Urinary bladder (tissue), 4 donors: Measurements from ENCODE around the gene GPR87. TPM values are rescaled to one million over a fixed set of nuclear protein-coding genes. Genes with fewer than 3 reads are reported as not detected.

ENCODE experiments used
- DNase-seq: peaks from one replicate; pipeline ENCODE4 v3.0.0-alpha.2; 2015; ENCODE audit errors: extremely low spot score
- H3K27ac ChIP-seq: one replicate; pipeline ENCODE4 v1.5.1; 2013; ENCODE audit warnings: low read depth, mild to moderate bottlenecking, moderate library complexity
- H3K36me3 ChIP-seq: one replicate; pipeline ENCODE4 v1.6.1; 2013; ENCODE audit warnings: mild to moderate bottlenecking, moderate library complexity; ENCODE audit not compliant: insufficient read depth
- H3K4me1 ChIP-seq: one replicate; pipeline ENCODE4 v1.6.1; 2013; ENCODE audit warnings: mild to moderate bottlenecking, moderate library complexity; ENCODE audit not compliant: insufficient read depth
- H3K4me3 ChIP-seq: one replicate; pipeline ENCODE4 v1.5.1; 2013; ENCODE audit warnings: low read depth, low read length
- whole genome bisulfite sequencing: extraction: QIAGEN DNeasy Blood & Tissue Kit; methylation state at CpG from one replicate; pipeline ENCODE4 v1.1.7; 2013; 5-methylcytosine and 5-hydroxymethylcytosine counted together
- polyA plus RNA-seq: library from polyadenylated mRNA; stranded (reverse); fragments of 200-250 nt; gene quantifications from one replicate; pipeline ENCODE4 v1.2.3, GENCODE V29; 2013
- total RNA-seq: library from RNA; depleted of rRNA; stranded (reverse); fragments of >200 nt; gene quantifications from one replicate; pipeline ENCODE4 v1.2.3, GENCODE V29; 2014
- donor health status: healthy with polysubstance abuse.
- donor health status: healthy.

GPR87 gene
- total and polyA plus RNA-seq, 2 donors, result 4.2 to 5.0 TPM

DNA sequence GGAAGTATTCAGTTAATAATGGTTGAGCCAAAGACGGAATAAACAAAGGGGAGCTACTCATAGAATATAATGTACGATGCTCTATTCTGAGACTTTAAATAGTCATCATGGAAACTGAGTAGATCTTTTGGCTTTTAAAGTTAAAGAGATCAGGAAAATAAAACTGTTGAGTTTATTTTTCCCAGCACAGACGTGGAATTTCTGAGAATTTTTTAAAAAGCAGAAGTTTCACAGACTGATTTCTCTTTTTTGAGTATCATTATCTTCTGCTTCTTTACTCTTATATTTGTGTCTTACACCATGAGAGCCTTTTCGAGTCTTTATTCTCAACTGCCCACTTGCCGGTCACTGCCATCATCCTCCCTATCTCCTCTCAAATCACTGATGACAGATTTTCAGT, 51.5 kb downstream of the GPR87 start:
- 69% methylated on average over 5 of the region's 5 CpGs for WGBS
- H3K4me3 ChIP-seq, result no peak overlapping the region
- no peak for DNase-seq
- no peak overlapping the region for H3K27ac ChIP-seq
- H3K4me1 ChIP-seq, result no peaks in the 10 kb centered on the region
- H3K36me3 ChIP-seq, result no peaks in the 10 kb centered on the region

DNA sequence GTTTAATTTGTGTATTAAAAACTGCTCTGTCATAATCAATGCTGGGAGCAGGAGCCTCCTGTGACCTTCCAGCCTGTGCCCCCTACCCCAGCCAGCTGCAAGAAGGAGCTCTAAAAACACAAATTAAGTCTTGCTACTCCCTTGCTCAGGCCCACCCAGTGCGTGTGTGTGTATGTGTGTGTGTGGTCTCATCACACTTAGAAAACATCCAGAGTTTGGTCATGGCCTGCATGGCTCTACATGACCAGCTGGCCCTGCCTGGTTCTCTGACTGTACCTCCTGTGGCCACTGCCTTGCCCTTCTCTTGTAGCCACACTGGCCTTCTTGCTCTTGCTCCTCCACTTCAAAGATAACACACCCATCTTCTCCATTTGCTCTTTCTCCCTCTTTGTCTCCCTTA, 52.0 kb downstream of the GPR87 start:
- Histone ChIP-seq H3K36me3 (no peaks in the 10 kb centered on the region), H3K4me1 (no peaks in the 10 kb centered on the region), H3K4me3 (no peak overlapping the region), H3K27ac (peak overlapping the region; percentile 0)
- 93% methylated on average over 1 of the region's 1 CpG for WGBS
- no peak for DNase-seq

DNA sequence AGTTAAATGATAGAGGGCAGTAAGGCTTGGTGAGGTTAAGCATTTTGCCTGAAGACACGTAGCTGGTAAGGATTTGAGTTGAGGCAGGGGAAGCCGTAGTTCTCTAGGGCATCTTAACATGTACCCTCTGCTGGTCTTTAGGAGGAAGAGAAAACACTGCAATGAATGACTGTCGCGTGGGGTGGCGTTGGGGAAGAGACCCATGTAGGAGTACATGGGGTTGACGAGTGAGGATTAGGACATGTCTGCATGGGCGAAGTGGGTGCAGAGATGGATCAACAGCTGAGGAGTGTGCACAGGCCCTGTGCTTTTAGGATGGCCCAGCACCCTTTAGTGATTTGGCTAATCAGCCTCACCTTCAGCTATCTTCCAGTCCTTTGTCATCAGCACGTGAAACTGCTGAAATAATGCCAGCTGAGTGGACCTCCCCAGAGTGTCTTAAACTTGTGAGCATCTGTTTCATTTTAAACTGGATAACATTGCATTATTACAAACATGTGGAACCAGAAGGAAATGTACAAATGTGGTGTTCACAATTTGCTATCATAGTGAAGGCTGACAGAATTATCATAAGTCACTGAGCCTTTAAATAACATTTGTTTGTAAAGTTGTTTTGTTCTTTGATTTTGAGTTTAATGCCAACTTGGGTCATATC, 53.6 kb downstream of the GPR87 start:
- Histone ChIP-seq H3K4me1 (no peaks in the 10 kb centered on the region), H3K27ac (no peak overlapping the region), H3K36me3 (no peaks in the 10 kb centered on the region), H3K4me3 (no peak overlapping the region)
- WGBS, result 76% methylated on average over 8 of the region's 8 CpGs
- DNase-seq, result no peak

DNA sequence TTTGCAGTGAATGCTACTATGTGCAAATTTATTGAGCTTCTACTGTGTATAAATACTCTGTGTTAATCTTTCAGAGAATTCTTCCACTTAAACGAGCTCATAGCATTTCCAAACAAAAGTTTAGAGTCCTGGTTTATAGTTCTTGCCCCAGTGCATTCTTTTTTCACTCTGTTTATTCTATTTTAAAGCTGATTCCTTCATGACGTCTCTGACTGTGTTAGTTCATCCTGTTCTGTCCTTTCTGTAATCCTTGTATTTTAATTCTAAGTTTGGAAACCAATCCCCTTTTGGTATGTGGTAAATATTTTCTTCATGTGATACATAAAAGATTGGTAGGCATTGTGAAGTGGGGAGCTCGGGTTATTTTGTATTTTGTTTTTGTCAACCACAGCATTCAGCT, 57.0 kb downstream of the GPR87 start:
- Histone ChIP-seq H3K4me1 (no peaks in the 10 kb centered on the region), H3K4me3 (no peak overlapping the region), H3K27ac (peak overlapping the region; percentile 83), H3K36me3 (no peaks in the 10 kb centered on the region)
- no peak for DNase-seq
- 28% methylated on average over 3 of the region's 3 CpGs for WGBS

DNA sequence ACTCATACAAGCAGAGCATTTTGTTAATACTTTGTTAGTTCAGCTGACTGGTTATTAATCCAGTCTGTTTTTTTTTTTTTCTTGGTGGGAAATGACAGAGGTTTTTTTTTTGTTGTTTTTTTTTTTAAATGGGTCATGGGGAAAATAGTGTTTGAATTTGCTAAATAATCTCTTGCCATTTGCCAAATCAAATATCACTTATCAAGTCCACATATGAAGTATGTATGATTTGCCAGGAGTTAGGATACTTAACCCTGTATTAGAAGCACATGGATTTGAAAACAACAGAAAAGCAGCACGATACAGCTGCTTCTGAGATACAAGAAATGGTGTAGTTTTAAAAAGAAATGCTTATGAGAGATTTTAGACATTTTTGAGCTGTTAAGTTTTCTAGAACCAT, 59.9 kb downstream of the GPR87 start:
- no peak for DNase-seq
- Histone ChIP-seq H3K27ac (no peak overlapping the region), H3K4me3 (no peak overlapping the region), H3K4me1 (no peaks in the 10 kb centered on the region), H3K36me3 (no peaks in the 10 kb centered on the region)
- WGBS, result 70% methylated on average over 1 of the region's 1 CpG

DNA sequence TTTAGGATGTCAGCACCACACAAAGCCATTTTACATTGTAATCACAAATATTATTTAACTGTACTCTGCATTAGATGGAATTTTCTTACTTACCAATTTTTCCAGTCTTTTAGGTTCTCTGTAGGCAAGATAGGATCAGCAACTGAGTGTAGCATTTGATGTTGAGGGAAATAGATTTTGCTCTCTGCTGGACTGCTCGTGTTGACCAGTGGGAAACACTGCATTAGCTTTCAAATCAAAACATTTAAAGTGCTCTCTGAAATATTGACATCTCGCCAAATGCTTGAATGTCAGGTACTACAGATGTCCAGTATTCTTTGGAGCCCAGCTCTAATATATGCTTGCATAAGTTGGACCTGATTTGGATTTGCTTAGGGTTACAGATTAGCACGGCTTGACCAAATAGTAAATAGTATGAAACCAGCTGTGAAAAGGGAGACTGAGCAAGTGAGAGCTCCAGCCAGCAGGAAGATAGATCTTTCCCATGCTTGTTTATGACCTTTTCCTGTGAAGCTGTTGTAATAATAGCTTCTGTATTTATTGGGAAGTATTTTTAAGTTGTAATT, 67.8 kb downstream of the GPR87 start:
- H3K27ac ChIP-seq, result no peak overlapping the region
- WGBS, result 50% methylated on average over 3 of the region's 3 CpGs

More for the DNA sequence above, 67.8 kb downstream of the GPR87 start:
- Histone ChIP-seq H3K36me3 (no peaks in the 10 kb centered on the region), H3K4me1 (no peaks in the 10 kb centered on the region), H3K4me3 (no peak overlapping the region)
- no peak for DNase-seq

Other genes starting within 250 kb of the GPR87 start
- 3.1 TPM for gene MED12L, start 231.2 kb downstream of the GPR87 start, total RNA-seq
- gene MED12L, start 231.2 kb downstream of the GPR87 start, polyA plus RNA-seq, result 0.11 TPM
- 0.63 TPM for gene GPR171, start 113.6 kb downstream of the GPR87 start, total RNA-seq
- 1.5 TPM for gene GPR171, start 113.6 kb downstream of the GPR87 start, polyA plus RNA-seq
- 2.6 TPM for gene P2RY14, start 38.3 kb downstream of the GPR87 start, total RNA-seq
- gene P2RY14, start 38.3 kb downstream of the GPR87 start, polyA plus RNA-seq, result 4.7 TPM
- gene P2RY13, start 12.7 kb upstream of the GPR87 start, total RNA-seq, result 2.3 TPM
- 0.57 TPM for gene P2RY13, start 12.7 kb upstream of the GPR87 start, polyA plus RNA-seq
- 5.3 TPM for gene P2RY12, start 67.9 kb upstream of the GPR87 start, total RNA-seq
- gene P2RY12, start 67.9 kb upstream of the GPR87 start, polyA plus RNA-seq, result 1.5 TPM
- 23.2 TPM for gene IGSF10, start 144.2 kb upstream of the GPR87 start, total RNA-seq
- gene IGSF10, start 144.2 kb upstream of the GPR87 start, polyA plus RNA-seq, result 9.8 TPM